Measurements from ENCODE around the gene MEF2C. TPM values are rescaled to one million over a fixed set of nuclear protein-coding genes. Genes with fewer than 3 reads are reported as not detected.

MEF2C gene
- total RNA-seq (2022; extraction: Qiagen RNA extraction): 0.01 to 0.05 TPM (median 0.02 TPM) in 4 of 5 replicates, not detected in the other

GRCh38 chr5:88883059-88883835, at the start of gene MEF2C:
Gene MEF2C (minus strand): TSS chr5:88883184. CDS start chr5:88823788, 59,396 bp downstream.

